ENCODE data around the gene NOP10. TPM values are rescaled to one million over a fixed set of nuclear protein-coding genes. Genes with fewer than 3 reads are reported as not detected.

NOP10 gene
- total RNA-seq, 1 experiment from 2014 or later = 235 TPM

DNA sequence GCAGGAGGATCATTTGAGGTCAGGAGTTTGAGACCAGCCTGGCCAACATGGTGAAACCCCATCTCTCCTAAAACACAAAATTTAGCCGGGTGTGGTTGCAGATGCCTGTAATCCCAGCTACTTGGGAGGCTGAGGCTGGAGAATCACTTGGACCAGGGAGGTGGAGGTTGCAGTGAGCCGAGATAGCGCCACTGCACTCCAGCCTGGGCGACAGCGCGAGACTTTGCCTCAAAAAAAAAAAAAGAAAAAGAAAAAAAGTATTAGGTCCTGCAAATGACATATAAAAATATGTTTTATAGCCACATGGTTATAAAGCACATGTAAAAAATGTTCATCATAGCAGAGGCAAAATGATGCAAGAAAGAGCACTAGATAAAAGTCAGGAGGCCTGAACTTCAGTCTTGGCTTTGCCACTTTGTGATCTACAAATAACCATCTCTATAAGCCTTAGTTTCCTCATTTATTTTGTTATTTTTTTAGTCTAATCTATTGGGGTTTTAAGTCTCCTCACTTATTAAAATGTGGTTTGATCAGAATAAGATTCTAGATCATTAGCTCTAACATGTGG is 10.3 kb downstream of the NOP10 start:
- no peak overlapping the region for H3K4ac ChIP-seq (ENCODE audit: low read depth, low read length)
- no peak for DNase-seq
- no peak overlapping the region for H3K4me3 Mint-ChIP-seq
- H3K27me3 Mint-ChIP-seq (ENCODE audit: low read depth) = peaks cover 5% of the 10 kb centered on the region; the same call in 1 of the 2 replicates
- TF ChIP-seq, protein P1, sequence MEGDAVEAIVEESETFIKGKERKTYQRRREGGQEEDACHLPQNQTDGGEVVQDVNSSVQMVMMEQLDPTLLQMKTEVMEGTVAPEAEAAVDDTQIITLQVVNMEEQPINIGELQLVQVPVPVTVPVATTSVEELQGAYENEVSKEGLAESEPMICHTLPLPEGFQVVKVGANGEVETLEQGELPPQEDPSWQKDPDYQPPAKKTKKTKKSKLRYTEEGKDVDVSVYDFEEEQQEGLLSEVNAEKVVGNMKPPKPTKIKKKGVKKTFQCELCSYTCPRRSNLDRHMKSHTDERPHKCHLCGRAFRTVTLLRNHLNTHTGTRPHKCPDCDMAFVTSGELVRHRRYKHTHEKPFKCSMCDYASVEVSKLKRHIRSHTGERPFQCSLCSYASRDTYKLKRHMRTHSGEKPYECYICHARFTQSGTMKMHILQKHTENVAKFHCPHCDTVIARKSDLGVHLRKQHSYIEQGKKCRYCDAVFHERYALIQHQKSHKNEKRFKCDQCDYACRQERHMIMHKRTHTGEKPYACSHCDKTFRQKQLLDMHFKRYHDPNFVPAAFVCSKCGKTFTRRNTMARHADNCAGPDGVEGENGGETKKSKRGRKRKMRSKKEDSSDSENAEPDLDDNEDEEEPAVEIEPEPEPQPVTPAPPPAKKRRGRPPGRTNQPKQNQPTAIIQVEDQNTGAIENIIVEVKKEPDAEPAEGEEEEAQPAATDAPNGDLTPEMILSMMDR (conservative IDR thresholded peaks at IDR 0.05) = no peak
- H3K4me1 Mint-ChIP-seq = peaks cover 7% of the 10 kb centered on the region in 2 experiments
- no peak overlapping the region for H3K4me2 ChIP-seq (ENCODE audit: insufficient read depth, insufficient read length, low read length)
- H4K20me1 ChIP-seq (ENCODE audit: control insufficient read depth, insufficient read depth, insufficient read length) = no peaks in the 10 kb centered on the region
- H3K23me2 ChIP-seq (ENCODE audit: insufficient read length, low read depth, low read length, poor library complexity, severe bottlenecking) = peaks cover 4% of the 10 kb centered on the region
- H2AFZ ChIP-seq (ENCODE audit: low read length) = no peak overlapping the region
- no peak overlapping the region for H3K27ac Mint-ChIP-seq
- H2BK15ac ChIP-seq (ENCODE audit: low read depth, low read length) = no peak overlapping the region
- no peak overlapping the region for H2BK5ac ChIP-seq (ENCODE audit: insufficient read length, low read length)
- WGBS (ENCODE audit: extremely low coverage, insufficient read length, low lambda C conversion rate) = no CpG with 5 or more reads among the region's 6 CpGs
- H3K56ac ChIP-seq (ENCODE audit: insufficient read length, low read depth, low read length) = no peak overlapping the region
- no peak overlapping the region for H2BK12ac ChIP-seq (ENCODE audit: insufficient read length, low read depth, low read length)
- no peaks in the 10 kb centered on the region for H3K9me3 ChIP-seq (ENCODE audit: control insufficient read depth, low read depth, low read length)
- H3K18ac ChIP-seq (ENCODE audit: insufficient read length, low read depth, low read length) = no peak overlapping the region
- H3K79me1 ChIP-seq (ENCODE audit: insufficient read depth, low read depth, low read length, poor library complexity, severe bottlenecking) = no peaks in the 10 kb centered on the region
- no peak overlapping the region for H2BK20ac ChIP-seq (ENCODE audit: low read depth, low read length, poor library complexity, severe bottlenecking)
- no peak overlapping the region for H2BK120ac ChIP-seq (ENCODE audit: low read depth, low read length, poor library complexity, severe bottlenecking)
- H3K23ac ChIP-seq (ENCODE audit: insufficient read length, low read depth, low read length) = no peak overlapping the region
- H3K27me3 ChIP-seq (ENCODE audit: insufficient read depth, low read length) = no peaks in the 10 kb centered on the region
- no peak overlapping the region for H4K5ac ChIP-seq (ENCODE audit: insufficient read length, low read depth, low read length)
- no peaks in the 10 kb centered on the region for H3K79me2 ChIP-seq (ENCODE audit: insufficient read depth, low read length)
- H4K91ac ChIP-seq (ENCODE audit: insufficient read length, low read depth, low read length) = no peak overlapping the region
- no peaks in the 10 kb centered on the region for H3K4me1 ChIP-seq (ENCODE audit: insufficient read depth, low read length)
- H3K36me3 Mint-ChIP-seq (ENCODE audit: insufficient read depth in 1 of 3, low read depth in 3 of 3) = no peaks in the 10 kb centered on the region
- H2AK5ac ChIP-seq (ENCODE audit: insufficient read length, low read length) = no peak overlapping the region
- no peak overlapping the region for H3T11ph ChIP-seq (ENCODE audit: low read length)
- H3K27ac ChIP-seq (ENCODE audit: insufficient read length, low read depth, low read length) = no peak overlapping the region
- no peak overlapping the region for H3K14ac ChIP-seq (ENCODE audit: insufficient read depth, low read length)
- H3K9me3 Mint-ChIP-seq = no peaks in the 10 kb centered on the region
- no peak overlapping the region for H4K8ac ChIP-seq (replicated peaks; ENCODE audit: insufficient read length, low read depth, low read length)
- no peak overlapping the region for H3K9ac ChIP-seq (ENCODE audit: extremely low read depth, insufficient read length, low read length)
